Measurements from ENCODE around the gene EEPD1.
"Not testable (repeated sequence)": the region's sequence is repeated elsewhere in the genome, so short reads cannot be mapped to it uniquely, and the experiment has no call there.

Gene EEPD1

GRCh38 chr7:36216063-36216684 lies 63.1 kb downstream of the EEPD1 start:
- no peak for DNase-seq (ENCODE audit: low read depth)

- no peak for DNase-seq (ENCODE audit: low read depth)
Observed at GRCh38 chr7:36217211-36217960, 64.3 kb downstream of the EEPD1 start.

- no peak for DNase-seq (ENCODE audit: low read depth)
Observed at GRCh38 chr7:36217961-36218284, 64.9 kb downstream of the EEPD1 start.

- DNase-seq (ENCODE audit: low read depth) = no peak
Observed at GRCh38 chr7:36219429-36219828, 66.4 kb downstream of the EEPD1 start.

GRCh38 chr7:36223851-36224250 lies 70.8 kb downstream of the EEPD1 start:
- DNase-seq (ENCODE audit: low read depth) = no peak

GRCh38 chr7:36224934-36225858 lies 72.1 kb downstream of the EEPD1 start:
- DNase-seq (ENCODE audit: low read depth) = no peak

GRCh38 chr7:36226151-36226550 lies 73.1 kb downstream of the EEPD1 start:
- no peak for DNase-seq (ENCODE audit: low read depth)

- peak; percentile 29 for DNase-seq (ENCODE audit: low read depth)
Observed at GRCh38 chr7:36227223-36227622, 74.2 kb downstream of the EEPD1 start.

GRCh38 chr7:36228039-36228438 lies 75.0 kb downstream of the EEPD1 start:
- no peak for DNase-seq (ENCODE audit: low read depth)

- no peak for DNase-seq (ENCODE audit: low read depth)
Observed at GRCh38 chr7:36231406-36231805, 78.4 kb downstream of the EEPD1 start.

GRCh38 chr7:36232555-36232954 lies 79.5 kb downstream of the EEPD1 start:
- DNase-seq (ENCODE audit: low read depth) = no peak

GRCh38 chr7:36232971-36233550 lies 80.0 kb downstream of the EEPD1 start:
- DNase-seq (ENCODE audit: low read depth) = no peak

- DNase-seq (ENCODE audit: low read depth) = no peak
Observed at GRCh38 chr7:36236073-36236472, 83.0 kb downstream of the EEPD1 start.

- no peak for DNase-seq (ENCODE audit: low read depth)
Observed at GRCh38 chr7:36238138-36238537, 85.1 kb downstream of the EEPD1 start.

GRCh38 chr7:36243356-36243755 lies 90.3 kb downstream of the EEPD1 start:
- not testable (repeated sequence) for DNase-seq (ENCODE audit: low read depth)

- not testable (repeated sequence) for DNase-seq (ENCODE audit: low read depth)
Observed at GRCh38 chr7:36244001-36244400, 90.9 kb downstream of the EEPD1 start.

GRCh38 chr7:36244429-36244828 lies 91.4 kb downstream of the EEPD1 start:
- DNase-seq (ENCODE audit: low read depth) = no peak

GRCh38 chr7:36245684-36246299 lies 92.7 kb downstream of the EEPD1 start:
- DNase-seq (ENCODE audit: low read depth) = no peak

GRCh38 chr7:36249091-36249490 lies 96.0 kb downstream of the EEPD1 start:
- no peak for DNase-seq (ENCODE audit: low read depth)

GRCh38 chr7:36253699-36254098 lies 100.6 kb downstream of the EEPD1 start:
- DNase-seq (ENCODE audit: low read depth) = no peak

GRCh38 chr7:36258510-36259259 lies 105.6 kb downstream of the EEPD1 start:
- not testable (repeated sequence) for DNase-seq (ENCODE audit: low read depth)
